Measurements from ENCODE around the gene ZNF667. TPM values are rescaled to one million over a fixed set of nuclear protein-coding genes. Genes with fewer than 3 reads are reported as not detected.

ZNF667 gene
- total RNA-seq (2022) (not detected in 2 replicates), Bru-seq, nascent RNA (not detected), BruChase-seq, experiment 1, labeled RNA remaining after a 6-hour chase (not detected), BruChase-seq, experiment 2, labeled RNA remaining after a 2-hour chase (not detected)
- long read RNA-seq, result 0 reads

- Mint-ChIP-seq H3K36me3 (ENCODE audit: insufficient read depth, unreplicated experiment) (no peaks in the 10 kb centered on the region), H3K9me3 (ENCODE audit: low read depth, unreplicated experiment) (peaks cover 40% of the 10 kb centered on the region), H3K4me1 (ENCODE audit: low read depth, unreplicated experiment) (no peaks in the 10 kb centered on the region), H3K27me3 (ENCODE audit: unreplicated experiment) (no peaks in the 10 kb centered on the region), H3K27ac (ENCODE audit: unreplicated experiment) (no peak within 1 kb of the TSS), H3K4me3 (ENCODE audit: low read depth, unreplicated experiment) (no peak within 1 kb of the TSS)
- BruUV-seq (replicated peaks), result no TSS peak
- intact Hi-C loops (cut with micrococcal nuclease; ENCODE audit: unreplicated experiment), result no loop called here
- CTCF ChIA-PET, result no interaction called here
- TF ChIP-seq CTCF (IDR thresholded peaks at IDR 0.05; ENCODE audit: unreplicated experiment), result no peak
- no peak for DNase-seq
Measured at GRCh38 chr19:56476651-56477428, at the start of gene ZNF667. Gene ZNF667, minus strand, starts transcription at chr19:56477345. Its CDS starts 14,975 bp downstream, at chr19:56462370.

GRCh38 chr19:56525214-56525860, 48.2 kb upstream of the ZNF667 start:
- Mint-ChIP-seq H3K36me3 (ENCODE audit: insufficient read depth, unreplicated experiment) (no peaks in the 10 kb centered on the region), H3K4me3 (ENCODE audit: low read depth, unreplicated experiment) (no peak overlapping the region), H3K9me3 (ENCODE audit: low read depth, unreplicated experiment) (peaks cover 35% of the 10 kb centered on the region), H3K27ac (ENCODE audit: unreplicated experiment) (no peak overlapping the region), H3K27me3 (ENCODE audit: unreplicated experiment) (no peaks in the 10 kb centered on the region), H3K4me1 (ENCODE audit: low read depth, unreplicated experiment) (no peaks in the 10 kb centered on the region)
- intact Hi-C loops (cut with micrococcal nuclease; ENCODE audit: unreplicated experiment), result no loop called here
- BruUV-seq (replicated peaks), result no TSS peak
- CTCF ChIA-PET, result no interaction called here
- no peak for TF ChIP-seq CTCF (IDR thresholded peaks at IDR 0.05; ENCODE audit: unreplicated experiment)
- no peak for DNase-seq

- no peak for TF ChIP-seq CTCF (IDR thresholded peaks at IDR 0.05; ENCODE audit: unreplicated experiment)
- DNase-seq, result no peak
- no TSS peak for BruUV-seq (replicated peaks)
- no peak overlapping the region for H3K27ac Mint-ChIP-seq (ENCODE audit: unreplicated experiment)
- no peaks in the 10 kb centered on the region for H3K27me3 Mint-ChIP-seq (ENCODE audit: unreplicated experiment)
- peaks cover 4% of the 10 kb centered on the region for H3K9me3 Mint-ChIP-seq (ENCODE audit: low read depth, unreplicated experiment)
- H3K36me3 Mint-ChIP-seq (ENCODE audit: insufficient read depth, unreplicated experiment), result no peaks in the 10 kb centered on the region
- intact Hi-C loops (cut with micrococcal nuclease; ENCODE audit: unreplicated experiment), result no loop called here
- CTCF ChIA-PET, result no interaction called here
- no peaks in the 10 kb centered on the region for H3K4me1 Mint-ChIP-seq (ENCODE audit: low read depth, unreplicated experiment)
- no peak overlapping the region for H3K4me3 Mint-ChIP-seq (ENCODE audit: low read depth, unreplicated experiment)
Measured at GRCh38 chr19:56508290-56508778, 31.2 kb upstream of the ZNF667 start.

GRCh38 chr19:56507446-56508289, 30.5 kb upstream of the ZNF667 start, which contains the start of gene ZNF471:
Gene ZNF471, plus strand, starts transcription at chr19:56507855. Its CDS starts 3,717 bp downstream, at chr19:56511572.
- no peaks in the 10 kb centered on the region for H3K4me1 Mint-ChIP-seq (ENCODE audit: low read depth, unreplicated experiment)
- no peaks in the 10 kb centered on the region for H3K36me3 Mint-ChIP-seq (ENCODE audit: insufficient read depth, unreplicated experiment)
- intact Hi-C loops (cut with micrococcal nuclease; ENCODE audit: unreplicated experiment), result no loop called here
- no peak for DNase-seq
- no peaks in the 10 kb centered on the region for H3K27me3 Mint-ChIP-seq (ENCODE audit: unreplicated experiment)
- BruUV-seq (replicated peaks), result no TSS peak
- CTCF ChIA-PET, result no interaction called here
- no peak within 1 kb of the TSS for H3K4me3 Mint-ChIP-seq (ENCODE audit: low read depth, unreplicated experiment)
- no peak for TF ChIP-seq CTCF (IDR thresholded peaks at IDR 0.05; ENCODE audit: unreplicated experiment)
- peaks cover 7% of the 10 kb centered on the region for H3K9me3 Mint-ChIP-seq (ENCODE audit: low read depth, unreplicated experiment)
- no peak within 1 kb of the TSS for H3K27ac Mint-ChIP-seq (ENCODE audit: unreplicated experiment)

Data from Calu3 (cell line).